Activated T-cell treated with anti-CD3 and anti-CD28 coated beads, Interleukin-2, amount 50 U/mL, for 4 hours (primary cell): ENCODE measurements around the gene CRX. TPM values are rescaled to one million over a fixed set of nuclear protein-coding genes. Genes with fewer than 3 reads are reported as not detected.

ENCODE experiments used
- total RNA-seq, 3 donors: library from RNA; stranded (reverse); gene quantifications; one replicate each; pipeline ENCODE4 v1.2.1, GENCODE V29; 2021

The CRX gene
- total RNA-seq, 3 donors from 2014 or later = not detected

Other genes starting within 250 kb of the CRX start
- under 1 TPM; 0.11 to 0.22 (median 0.13) TPM for gene ZNF541, start 248.8 kb upstream of the CRX start, total RNA-seq
- 10 to 100 TPM; 11.8 to 16.3 (median 11.9) TPM for gene BICRA, start 212.8 kb upstream of the CRX start, total RNA-seq
- under 1 TPM; 0.26 to 0.66 (median 0.43) TPM for gene EHD2, start 108.5 kb upstream of the CRX start, total RNA-seq
- gene NOP53, start 76.4 kb upstream of the CRX start, total RNA-seq = 100 to 1,000 TPM; 260 to 295 (median 277) TPM
- gene SELENOW, start 43.2 kb upstream of the CRX start, total RNA-seq = 10 to 100 TPM; 57.7 to 68.0 (median 62.5) TPM
- gene TPRX1, start 17.4 kb upstream of the CRX start, total RNA-seq = not detected
- not detected for gene TPRX2, start 37.3 kb downstream of the CRX start, total RNA-seq
- under 1 TPM; 0.10 to 0.16 (median 0.11) TPM for gene SULT2A1, start 64.4 kb downstream of the CRX start, total RNA-seq
- not detected for gene BSPH1, start 170.2 kb downstream of the CRX start, total RNA-seq
- not detected for gene ELSPBP1, start 172.7 kb downstream of the CRX start, total RNA-seq
- gene CABP5, start 222.1 kb downstream of the CRX start, total RNA-seq = not detected